Measurements from ENCODE around the gene WDR7. TPM values are rescaled to one million over a fixed set of nuclear protein-coding genes. Genes with fewer than 3 reads are reported as not detected.

Gene WDR7
- total RNA-seq, 1 donor from 2014 or later = 13.5 TPM

DNA sequence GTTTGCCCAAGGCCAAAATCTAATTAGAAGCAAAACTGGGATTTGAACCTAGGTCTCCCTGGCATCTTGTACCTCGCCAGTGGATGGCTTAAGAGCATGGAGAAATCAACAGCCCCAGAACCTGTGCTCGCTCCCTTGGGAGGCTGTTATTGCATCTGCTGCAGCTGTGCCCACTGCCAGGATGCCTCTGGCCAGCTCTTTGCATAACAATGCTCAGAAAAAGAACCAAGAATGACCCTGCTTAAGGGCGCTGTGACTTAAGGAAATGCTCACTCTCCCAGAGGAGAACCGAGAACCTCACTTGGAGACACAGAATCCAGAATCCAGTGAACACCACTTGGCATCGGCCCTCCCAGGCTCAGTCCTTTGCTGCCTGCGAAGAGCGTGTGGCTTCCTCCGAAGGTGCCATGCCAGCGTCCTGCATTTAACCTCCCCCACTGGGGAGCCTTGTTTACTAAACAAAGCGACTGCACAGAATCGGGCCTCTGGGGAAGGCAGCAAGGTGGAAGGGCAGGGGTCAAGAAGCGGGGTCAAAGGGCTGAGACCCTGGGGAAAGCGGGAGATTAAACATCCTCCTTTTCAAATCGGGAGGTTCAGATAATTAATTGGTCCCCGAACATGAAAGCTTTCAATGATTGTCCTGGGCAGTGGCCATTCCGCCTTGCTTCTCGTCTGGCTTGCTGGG is 424.7 kb downstream of the WDR7 start:
- TF ChIP-seq, protein P1, sequence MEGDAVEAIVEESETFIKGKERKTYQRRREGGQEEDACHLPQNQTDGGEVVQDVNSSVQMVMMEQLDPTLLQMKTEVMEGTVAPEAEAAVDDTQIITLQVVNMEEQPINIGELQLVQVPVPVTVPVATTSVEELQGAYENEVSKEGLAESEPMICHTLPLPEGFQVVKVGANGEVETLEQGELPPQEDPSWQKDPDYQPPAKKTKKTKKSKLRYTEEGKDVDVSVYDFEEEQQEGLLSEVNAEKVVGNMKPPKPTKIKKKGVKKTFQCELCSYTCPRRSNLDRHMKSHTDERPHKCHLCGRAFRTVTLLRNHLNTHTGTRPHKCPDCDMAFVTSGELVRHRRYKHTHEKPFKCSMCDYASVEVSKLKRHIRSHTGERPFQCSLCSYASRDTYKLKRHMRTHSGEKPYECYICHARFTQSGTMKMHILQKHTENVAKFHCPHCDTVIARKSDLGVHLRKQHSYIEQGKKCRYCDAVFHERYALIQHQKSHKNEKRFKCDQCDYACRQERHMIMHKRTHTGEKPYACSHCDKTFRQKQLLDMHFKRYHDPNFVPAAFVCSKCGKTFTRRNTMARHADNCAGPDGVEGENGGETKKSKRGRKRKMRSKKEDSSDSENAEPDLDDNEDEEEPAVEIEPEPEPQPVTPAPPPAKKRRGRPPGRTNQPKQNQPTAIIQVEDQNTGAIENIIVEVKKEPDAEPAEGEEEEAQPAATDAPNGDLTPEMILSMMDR (IDR thresholded peaks at IDR 0.05) = no peak
- Histone ChIP-seq H3K27ac (no peak overlapping the region), H3K36me3 (no peaks in the 10 kb centered on the region), H3K9me3 (no peaks in the 10 kb centered on the region), H3K27me3 (no peaks in the 10 kb centered on the region), H3K4me1 (no peaks in the 10 kb centered on the region), H3K4me3 (no peak overlapping the region)
- DNase-seq (ENCODE audit: low spot score in 2 of 2) = no peak
- intact Hi-C loops (cut with DNase I) = no loop called here

DNA sequence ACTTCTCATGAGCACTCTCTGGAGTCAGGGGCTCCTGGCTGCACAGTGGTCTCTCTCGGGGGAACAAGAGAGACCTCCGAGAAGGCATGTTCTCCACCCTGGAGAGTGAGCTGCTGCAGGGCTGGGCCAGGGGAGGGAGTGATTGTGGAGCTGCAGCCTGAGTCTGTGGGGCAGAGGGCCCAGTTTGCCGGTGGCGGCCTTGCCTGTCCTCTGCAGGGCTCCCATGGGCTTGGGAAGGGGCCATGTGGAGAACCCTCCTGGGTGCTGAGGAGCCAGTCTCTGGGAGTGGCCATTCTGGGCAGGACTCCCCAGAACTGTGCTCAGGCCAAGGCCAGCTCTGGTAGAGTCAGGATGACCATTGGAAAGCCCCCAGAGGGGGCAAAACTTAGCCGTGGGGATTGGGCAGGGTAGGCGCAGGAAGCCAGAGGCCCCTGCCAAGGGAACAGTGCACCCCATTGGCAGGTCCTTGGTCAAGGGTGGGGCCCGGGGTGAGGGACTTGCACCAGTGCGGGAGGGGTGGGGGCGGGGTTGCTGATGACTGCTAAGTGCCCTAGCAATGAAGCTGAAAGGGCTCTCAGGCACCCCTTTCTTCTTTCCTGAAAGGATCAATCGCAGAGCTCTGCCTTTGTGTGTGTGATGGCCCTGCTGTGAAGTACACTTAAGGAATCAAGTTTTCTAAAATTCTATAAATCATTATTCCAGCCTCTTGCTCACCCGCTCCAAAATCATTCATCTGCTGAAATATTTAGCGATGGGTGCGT is 426.0 kb downstream of the WDR7 start:
- Histone ChIP-seq H3K27ac (no peak overlapping the region), H3K4me1 (no peaks in the 10 kb centered on the region), H3K4me3 (no peak overlapping the region), H3K36me3 (no peaks in the 10 kb centered on the region), H3K9me3 (no peaks in the 10 kb centered on the region), H3K27me3 (no peaks in the 10 kb centered on the region)
- TF ChIP-seq, protein P1 (IDR thresholded peaks at IDR 0.05) = no peak
- intact Hi-C loops (cut with DNase I) = no loop called here
- no peak for DNase-seq (ENCODE audit: low spot score in 2 of 2)

DNA sequence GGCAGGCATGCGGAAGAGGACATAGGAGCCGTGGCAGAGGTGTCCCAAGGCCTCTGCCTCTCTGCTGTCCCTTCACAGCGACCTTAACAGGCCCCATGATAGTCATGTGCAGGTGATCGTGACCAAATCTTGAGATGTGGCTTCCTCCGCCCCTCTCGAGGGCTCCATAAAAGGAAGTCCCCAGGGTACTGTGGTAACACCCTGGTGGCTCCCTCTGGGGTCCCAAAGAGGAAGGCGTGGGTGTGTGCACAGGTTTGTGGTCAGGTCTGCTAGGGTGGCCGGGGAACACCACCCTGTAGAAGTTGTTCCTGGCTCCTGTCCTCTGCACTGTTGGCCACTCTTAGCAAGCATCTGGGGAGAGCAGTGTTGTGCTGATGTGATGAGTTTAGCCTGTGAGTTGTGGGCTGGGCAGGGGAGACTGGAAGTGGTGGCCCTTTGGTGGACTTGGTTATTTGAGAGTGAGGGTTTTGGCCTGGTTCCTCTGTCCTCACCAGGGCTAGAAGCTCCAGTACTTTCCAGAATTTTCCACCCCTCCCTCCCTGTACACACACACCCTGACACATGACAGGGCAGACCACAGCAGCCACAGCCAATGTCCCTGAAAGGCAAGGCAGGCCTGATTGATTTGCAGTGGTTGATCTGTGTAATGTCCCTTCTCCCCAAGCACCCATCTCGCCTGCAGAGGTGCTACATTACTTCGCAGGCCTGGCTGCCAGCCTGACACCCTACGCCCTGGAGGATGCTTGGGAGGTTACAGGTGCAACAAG is 426.8 kb downstream of the WDR7 start:
- no peaks in the 10 kb centered on the region for H3K9me3 ChIP-seq
- H3K27ac ChIP-seq = no peak overlapping the region
- no peak for DNase-seq (ENCODE audit: low spot score in 2 of 2)
- intact Hi-C loops (cut with DNase I) = no loop called here
- H3K27me3 ChIP-seq = no peaks in the 10 kb centered on the region
- no peak overlapping the region for H3K4me3 ChIP-seq
- TF ChIP-seq, protein P1 (IDR thresholded peaks at IDR 0.05) = no peak
- H3K36me3 ChIP-seq = no peaks in the 10 kb centered on the region
- H3K4me1 ChIP-seq = no peaks in the 10 kb centered on the region

DNA sequence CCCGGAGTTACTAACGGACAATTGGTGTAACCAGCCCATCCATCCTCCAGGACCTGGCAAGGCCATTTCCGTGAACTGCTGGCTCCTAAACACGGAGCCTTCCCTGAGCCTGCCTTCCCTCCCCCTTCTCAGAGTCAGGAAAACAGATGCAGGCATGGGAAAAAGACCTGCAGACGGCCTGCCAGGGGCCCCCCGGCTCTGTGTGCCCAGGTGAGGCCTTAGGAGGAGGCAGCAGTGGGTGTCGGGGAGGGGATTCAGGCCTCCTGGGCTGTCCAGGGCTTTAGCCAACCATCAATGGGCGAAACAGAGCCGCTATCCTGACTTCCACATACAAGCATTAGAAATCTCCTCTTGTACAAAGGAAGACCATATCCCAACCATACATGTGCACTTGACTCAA is 427.5 kb downstream of the WDR7 start:
- no peak for DNase-seq (ENCODE audit: low spot score in 2 of 2)
- no peaks in the 10 kb centered on the region for H3K27me3 ChIP-seq
- H3K9me3 ChIP-seq = no peaks in the 10 kb centered on the region
- TF ChIP-seq, protein P1 (IDR thresholded peaks at IDR 0.05) = no peak
- H3K36me3 ChIP-seq = no peaks in the 10 kb centered on the region
- no peak overlapping the region for H3K27ac ChIP-seq
- intact Hi-C loops (cut with DNase I) = no loop called here
- no peak overlapping the region for H3K4me3 ChIP-seq
- no peaks in the 10 kb centered on the region for H3K4me1 ChIP-seq

DNA sequence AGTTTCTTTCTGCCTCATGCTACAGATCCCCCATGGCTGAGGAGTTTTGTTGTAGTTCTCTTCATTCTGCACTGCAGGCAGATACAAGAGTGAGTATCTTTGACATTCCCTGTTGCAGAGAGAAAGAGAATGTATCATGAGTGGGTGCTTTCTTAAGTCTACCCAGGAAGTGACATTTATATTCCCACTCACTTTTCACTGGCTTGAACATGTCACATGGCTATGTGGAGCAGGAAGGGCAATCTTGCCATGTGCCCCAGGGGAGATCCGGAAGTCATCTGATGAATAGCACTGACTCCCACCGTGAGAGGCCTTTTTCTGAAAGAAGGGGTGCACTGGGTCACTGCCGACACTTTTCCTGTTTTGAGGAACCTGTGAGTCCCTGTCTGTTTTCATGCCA is 429.3 kb downstream of the WDR7 start:
- H3K4me1 ChIP-seq = no peaks in the 10 kb centered on the region
- H3K36me3 ChIP-seq = no peaks in the 10 kb centered on the region
- H3K27ac ChIP-seq = no peak overlapping the region
- H3K9me3 ChIP-seq = no peaks in the 10 kb centered on the region
- no peaks in the 10 kb centered on the region for H3K27me3 ChIP-seq
- TF ChIP-seq, protein P1 (IDR thresholded peaks at IDR 0.05) = no peak
- no peak overlapping the region for H3K4me3 ChIP-seq
- DNase-seq (ENCODE audit: low spot score in 2 of 2) = no peak
- intact Hi-C loops (cut with DNase I) = no loop called here

Data from ascending aorta (tissue), 2 donors.